Osteocyte (in vitro differentiated cells): ENCODE results near the gene RNF133. TPM values are rescaled to one million over a fixed set of nuclear protein-coding genes. Genes with fewer than 3 reads are reported as not detected.

ENCODE experiments used
- DNase-seq: peaks from one replicate; pipeline ENCODE4 v3.0.0; 2021; ENCODE audit warnings: mixed read lengths; ENCODE audit not compliant: unreplicated experiment; ENCODE audit errors: extremely low spot score
- H3K27ac Mint-ChIP-seq: one replicate; pipeline ENCODE4 v1.8.0; 2021; ENCODE audit warnings: mild to moderate bottlenecking, mixed read lengths; ENCODE audit not compliant: unreplicated experiment
- H3K27me3 Mint-ChIP-seq: one replicate; pipeline ENCODE4 v1.8.0; 2021; ENCODE audit warnings: mixed read lengths; ENCODE audit not compliant: unreplicated experiment
- H3K36me3 Mint-ChIP-seq: one replicate; pipeline ENCODE4 v1.8.0; 2021; ENCODE audit warnings: mixed read lengths; ENCODE audit not compliant: unreplicated experiment
- H3K4me1 Mint-ChIP-seq: one replicate; pipeline ENCODE4 v1.8.0; 2021; ENCODE audit warnings: mixed read lengths; ENCODE audit not compliant: unreplicated experiment
- H3K4me3 Mint-ChIP-seq: one replicate; pipeline ENCODE4 v1.8.0; 2021; ENCODE audit warnings: mild to moderate bottlenecking, moderate library complexity, mixed read lengths; ENCODE audit not compliant: unreplicated experiment
- H3K9me3 Mint-ChIP-seq: one replicate; pipeline ENCODE4 v1.8.0; 2021; ENCODE audit warnings: mixed read lengths; ENCODE audit not compliant: unreplicated experiment
- total RNA-seq: library from RNA; stranded (reverse); gene quantifications from 2 replicates; pipeline ENCODE4 v1.2.1, GENCODE V29; 2021
- TF ChIP-seq, protein P1 (sequence below): fragments of 200-600 bp; sonication (generic); IDR thresholded peaks from 2 replicates; pipeline ENCODE4 v1.5.0; 2021; ENCODE audit warnings: antibody characterized with exemption, mild to moderate bottlenecking, moderate library complexity

The RNF133 gene
- total RNA-seq, 1 donor from 2014 or later, result not detected

DNA sequence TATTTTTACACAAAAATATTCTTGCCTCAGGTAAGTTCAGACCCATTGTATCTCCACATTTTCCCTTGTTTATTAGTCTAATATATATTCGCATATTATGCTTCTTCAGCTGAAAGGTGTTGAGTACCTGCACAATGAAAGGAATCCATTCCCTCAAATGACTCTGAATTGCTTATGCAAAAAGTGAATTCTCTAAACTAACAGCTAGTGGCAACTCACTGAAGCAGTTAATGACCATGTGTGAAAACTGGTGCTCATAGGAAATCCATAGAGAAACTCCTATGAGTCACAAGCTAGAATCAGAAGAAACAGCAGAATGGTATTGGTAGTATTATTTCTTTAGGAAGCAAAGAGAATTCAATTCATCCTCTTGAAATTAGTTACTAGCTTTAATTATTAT is 37.3 kb upstream of the RNF133 start:
- H3K9me3 Mint-ChIP-seq, result no peaks in the 10 kb centered on the region
- TF ChIP-seq, protein P1, sequence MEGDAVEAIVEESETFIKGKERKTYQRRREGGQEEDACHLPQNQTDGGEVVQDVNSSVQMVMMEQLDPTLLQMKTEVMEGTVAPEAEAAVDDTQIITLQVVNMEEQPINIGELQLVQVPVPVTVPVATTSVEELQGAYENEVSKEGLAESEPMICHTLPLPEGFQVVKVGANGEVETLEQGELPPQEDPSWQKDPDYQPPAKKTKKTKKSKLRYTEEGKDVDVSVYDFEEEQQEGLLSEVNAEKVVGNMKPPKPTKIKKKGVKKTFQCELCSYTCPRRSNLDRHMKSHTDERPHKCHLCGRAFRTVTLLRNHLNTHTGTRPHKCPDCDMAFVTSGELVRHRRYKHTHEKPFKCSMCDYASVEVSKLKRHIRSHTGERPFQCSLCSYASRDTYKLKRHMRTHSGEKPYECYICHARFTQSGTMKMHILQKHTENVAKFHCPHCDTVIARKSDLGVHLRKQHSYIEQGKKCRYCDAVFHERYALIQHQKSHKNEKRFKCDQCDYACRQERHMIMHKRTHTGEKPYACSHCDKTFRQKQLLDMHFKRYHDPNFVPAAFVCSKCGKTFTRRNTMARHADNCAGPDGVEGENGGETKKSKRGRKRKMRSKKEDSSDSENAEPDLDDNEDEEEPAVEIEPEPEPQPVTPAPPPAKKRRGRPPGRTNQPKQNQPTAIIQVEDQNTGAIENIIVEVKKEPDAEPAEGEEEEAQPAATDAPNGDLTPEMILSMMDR, result no peak
- DNase-seq, result no peak
- no peaks in the 10 kb centered on the region for H3K4me1 Mint-ChIP-seq
- H3K27ac Mint-ChIP-seq, result no peak overlapping the region
- no peaks in the 10 kb centered on the region for H3K27me3 Mint-ChIP-seq
- H3K36me3 Mint-ChIP-seq, result no peaks in the 10 kb centered on the region
- H3K4me3 Mint-ChIP-seq, result no peak overlapping the region

DNA sequence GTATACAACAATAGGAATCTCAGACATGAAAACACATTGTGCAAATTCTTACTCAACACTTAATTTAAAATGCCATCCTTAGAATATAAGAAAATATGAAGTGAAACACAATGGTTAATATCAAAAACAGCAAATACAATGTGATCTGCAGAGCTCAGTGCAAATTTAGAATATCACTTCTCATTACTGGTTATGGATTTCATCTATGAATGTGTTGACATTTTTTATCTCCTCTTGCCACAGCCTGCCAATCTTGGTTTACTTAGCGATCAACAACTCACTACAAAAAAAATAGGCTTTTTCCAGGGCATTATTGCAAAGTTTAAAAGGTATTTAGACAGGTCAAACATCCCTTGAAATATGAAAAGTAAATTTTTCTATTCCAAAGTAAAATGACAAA is 28.8 kb upstream of the RNF133 start:
- Mint-ChIP-seq H3K9me3 (no peaks in the 10 kb centered on the region), H3K27ac (no peak overlapping the region), H3K4me3 (no peak overlapping the region)

DNA sequence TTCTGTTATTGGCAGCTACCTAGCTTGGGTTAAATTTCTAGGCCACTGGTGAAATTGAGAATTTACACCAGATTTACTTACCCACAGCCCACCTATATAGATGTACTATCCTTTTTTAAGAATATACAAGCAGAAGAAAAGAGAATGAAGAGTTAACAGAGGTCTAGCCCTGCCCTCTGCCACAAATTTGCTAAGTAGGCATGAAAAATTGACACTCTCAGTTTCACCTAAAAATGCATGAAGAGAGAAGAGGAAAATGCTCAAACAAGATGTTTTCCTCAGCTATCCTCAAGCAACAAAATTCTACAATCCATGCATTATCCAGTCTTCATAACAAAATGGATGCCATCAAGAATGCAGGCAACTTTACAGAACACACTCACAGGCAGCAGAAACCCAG is 28.4 kb upstream of the RNF133 start:
- Mint-ChIP-seq H3K9me3 (no peaks in the 10 kb centered on the region), H3K27ac (no peak overlapping the region), H3K4me3 (no peak overlapping the region), H3K27me3 (no peaks in the 10 kb centered on the region), H3K36me3 (no peaks in the 10 kb centered on the region), H3K4me1 (no peaks in the 10 kb centered on the region)
- DNase-seq, result no peak
- TF ChIP-seq, protein P1, result no peak

More for the DNA sequence above, 28.8 kb upstream of the RNF133 start:
- Mint-ChIP-seq H3K36me3 (no peaks in the 10 kb centered on the region), H3K27me3 (no peaks in the 10 kb centered on the region), H3K4me1 (no peaks in the 10 kb centered on the region)
- TF ChIP-seq, protein P1, result no peak
- DNase-seq, result no peak

DNA sequence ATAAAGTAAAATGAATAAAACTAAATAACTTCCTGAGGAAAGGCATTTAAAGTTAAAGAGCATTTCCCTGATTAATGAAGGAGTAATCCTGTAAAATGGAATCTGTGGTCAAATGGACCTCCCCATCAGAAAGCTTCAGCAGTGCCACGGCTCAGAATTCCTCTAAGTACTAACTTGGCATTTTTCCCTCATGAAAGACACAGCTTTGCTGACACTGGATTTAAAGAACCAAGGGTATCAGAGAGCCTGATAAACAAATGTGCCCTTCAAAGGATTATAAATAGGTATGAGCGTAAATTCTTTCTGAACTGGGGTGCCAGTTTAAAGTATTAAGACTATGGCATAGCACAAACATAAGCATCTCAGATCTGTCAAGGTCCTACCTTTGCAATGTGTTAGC is 28.0 kb upstream of the RNF133 start:
- H3K4me3 Mint-ChIP-seq, result no peak overlapping the region
- no peak for DNase-seq
- H3K27ac Mint-ChIP-seq, result no peak overlapping the region
- H3K4me1 Mint-ChIP-seq, result no peaks in the 10 kb centered on the region
- TF ChIP-seq, protein P1, result no peak
- no peaks in the 10 kb centered on the region for H3K27me3 Mint-ChIP-seq
- no peaks in the 10 kb centered on the region for H3K36me3 Mint-ChIP-seq
- no peaks in the 10 kb centered on the region for H3K9me3 Mint-ChIP-seq

DNA sequence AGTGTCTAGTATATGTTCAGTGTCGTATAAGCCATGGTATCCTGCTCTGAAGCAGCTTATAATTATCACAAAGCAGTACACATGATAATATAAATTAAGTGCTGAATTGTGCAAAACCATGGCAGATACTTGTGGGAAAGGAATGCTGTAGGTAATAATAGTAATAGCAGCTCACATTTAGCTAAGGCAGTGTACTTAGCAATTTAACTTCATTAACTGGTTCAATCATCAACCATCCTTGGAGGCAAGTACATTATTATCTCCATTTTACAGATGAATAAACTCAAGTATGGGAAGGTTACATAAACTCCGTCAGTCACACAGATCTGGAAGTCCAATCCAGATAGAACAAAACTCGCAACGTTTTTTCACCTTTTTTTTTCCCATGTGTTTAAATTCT is 25.4 kb upstream of the RNF133 start:
- Mint-ChIP-seq H3K4me1 (no peaks in the 10 kb centered on the region), H3K36me3 (no peaks in the 10 kb centered on the region), H3K27me3 (no peaks in the 10 kb centered on the region), H3K9me3 (peaks cover 12% of the 10 kb centered on the region), H3K27ac (no peak overlapping the region), H3K4me3 (no peak overlapping the region)
- no peak for DNase-seq
- TF ChIP-seq, protein P1, result no peak
